NCI-H446 (cell line): Measurements from ENCODE around the gene CAST.

Experiments used
- DNase-seq, 2 experiments: peaks; one replicate each; lab custom pipeline; 2025; lab: John Stamatoyannopoulos, UW

CAST gene

DNA sequence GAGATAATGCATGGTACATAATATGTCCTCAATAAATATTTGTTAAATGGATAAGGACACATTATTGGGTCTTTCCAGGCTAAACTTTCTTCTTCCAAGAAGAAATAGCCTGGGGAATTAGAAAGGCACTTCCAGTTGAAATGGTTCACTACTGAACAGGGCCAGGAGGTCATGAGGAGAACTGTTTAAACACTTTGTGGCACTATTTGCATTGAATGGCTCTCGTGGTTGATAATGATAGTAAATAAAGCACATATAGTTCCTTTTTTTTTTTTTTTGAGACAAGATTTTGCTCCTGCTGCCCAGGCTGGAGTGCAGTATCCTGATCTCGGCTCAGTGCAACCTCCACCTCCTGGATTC lies 19.9 kb upstream of the CAST start:
- DNase-seq: no peak

GRCh38 chr5:96645091-96645490 lies 17.1 kb upstream of the CAST start:
- DNase-seq: no peak

DNA sequence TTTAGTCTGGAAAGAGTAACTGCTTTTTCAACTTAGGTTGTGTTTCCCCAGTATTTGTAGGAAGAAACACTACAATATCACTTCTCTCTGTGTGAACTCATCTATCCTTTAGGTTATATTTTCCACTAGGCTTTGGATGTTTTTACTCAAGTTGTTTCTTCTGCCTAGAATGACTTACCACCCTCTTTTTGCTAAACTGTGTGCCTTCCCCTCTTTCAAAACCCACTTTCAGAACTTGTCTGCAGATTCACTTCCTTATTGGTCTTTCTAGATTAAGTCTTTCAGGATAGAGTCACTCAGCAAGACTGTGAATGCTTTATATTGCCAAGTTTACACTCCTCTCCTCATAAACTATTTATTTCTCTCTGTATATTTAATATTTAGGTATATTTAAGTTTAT lies 14.2 kb upstream of the CAST start:
- no peak for DNase-seq

- no peak for DNase-seq
Measured at GRCh38 chr5:96648593-96648992, 13.6 kb upstream of the CAST start.

DNA sequence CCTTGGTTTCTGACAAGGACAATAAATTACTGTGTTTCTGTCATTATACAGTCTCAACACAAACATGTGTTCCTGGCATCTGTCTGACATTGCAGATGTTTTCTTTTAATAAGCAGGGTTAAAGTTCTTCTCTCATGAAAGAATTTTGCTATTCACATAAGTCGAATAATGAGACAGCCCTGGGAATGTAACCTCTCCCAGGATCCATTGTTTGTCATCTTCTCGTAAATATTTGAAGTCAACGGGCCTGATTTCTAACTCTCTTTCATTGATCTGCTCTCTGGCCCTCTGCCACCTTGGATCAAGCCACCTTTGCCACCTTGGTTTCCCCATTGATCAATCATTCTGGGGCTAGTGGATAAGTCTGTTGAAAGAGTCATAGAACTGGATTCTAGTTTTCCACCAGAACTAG lies 12.9 kb upstream of the CAST start:
- DNase-seq: no peak

- DNase-seq: no peak
Measured at GRCh38 chr5:96649681-96650540, 12.3 kb upstream of the CAST start.

- DNase-seq: no peak
Measured at GRCh38 chr5:96651047-96651446, 11.1 kb upstream of the CAST start.

DNA sequence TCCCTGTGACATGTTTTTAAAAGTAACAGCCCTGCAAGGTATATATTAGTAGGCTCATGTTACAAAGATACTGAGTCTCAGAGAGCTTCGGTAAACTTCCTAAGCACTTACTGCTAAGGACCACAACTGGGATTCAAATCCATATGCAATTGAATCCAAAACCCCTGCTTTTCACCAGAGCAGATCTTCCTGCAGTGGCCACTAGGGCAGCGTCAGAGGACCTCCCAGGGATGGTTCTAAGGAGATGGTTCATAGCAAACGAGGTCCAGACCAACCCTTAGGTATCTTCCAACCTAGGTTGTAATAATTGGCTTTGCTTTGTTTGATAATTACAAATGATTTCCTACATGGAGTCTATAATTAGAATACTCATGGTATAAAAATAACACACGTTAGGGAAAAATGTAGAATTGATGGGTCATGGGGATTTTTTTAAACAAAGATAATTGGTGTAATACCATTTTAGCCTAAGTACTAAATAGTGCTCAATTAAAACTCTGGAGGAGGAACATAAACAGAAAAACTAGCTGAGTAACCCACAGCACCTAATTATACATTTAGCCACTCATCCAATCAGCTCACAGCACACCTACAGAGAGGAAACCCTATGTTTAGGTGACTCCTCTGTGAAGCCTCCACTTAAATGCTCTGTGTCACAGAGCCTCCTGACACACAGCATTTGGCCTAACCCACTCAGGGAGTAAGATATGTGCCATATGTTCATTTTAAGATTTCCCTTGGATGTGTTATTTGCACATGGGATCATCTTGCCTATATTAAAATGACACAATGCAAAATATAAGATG lies 10.0 kb upstream of the CAST start:
- no peak for DNase-seq

- DNase-seq: no peak
Measured at GRCh38 chr5:96652769-96653454, 9.3 kb upstream of the CAST start.

DNA sequence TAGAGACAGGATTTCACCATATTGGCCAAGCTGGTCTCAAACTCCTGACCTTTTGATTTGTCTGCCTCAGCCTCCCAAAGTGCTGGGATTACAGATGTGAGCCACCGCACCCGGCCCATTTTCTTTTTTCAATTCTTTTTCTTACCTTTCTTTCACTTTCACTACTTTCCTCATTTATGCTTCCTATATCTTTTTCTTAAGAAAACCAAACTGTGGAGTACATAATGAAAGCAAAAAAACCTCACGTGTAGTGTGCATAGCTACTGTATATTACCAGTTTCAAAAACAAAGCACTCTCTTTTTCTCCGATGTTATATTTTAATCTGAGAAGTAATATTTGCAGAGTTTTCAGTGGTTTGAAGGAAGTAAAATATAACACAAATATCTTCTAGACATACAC lies 8.0 kb upstream of the CAST start:
- DNase-seq: no peak

DNA sequence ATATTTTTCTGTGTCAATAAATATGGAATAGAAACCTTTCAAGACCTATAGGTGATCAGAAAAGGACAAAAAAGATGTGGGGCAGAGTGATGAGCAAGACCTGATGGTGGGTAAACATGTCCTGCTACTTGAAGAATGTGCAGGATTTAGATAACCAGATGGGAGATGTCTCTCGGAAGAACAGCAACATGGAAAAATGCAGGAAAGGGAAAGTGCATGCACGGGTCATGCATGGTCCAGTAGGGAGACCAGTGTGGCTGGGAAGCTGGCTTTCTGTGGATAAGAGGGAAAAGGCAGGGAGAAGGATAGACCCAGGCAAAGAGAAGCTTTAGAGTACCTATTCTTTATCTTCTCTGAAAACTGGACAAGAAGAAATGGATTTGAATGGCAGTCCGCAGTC lies 7.1 kb upstream of the CAST start:
- DNase-seq: no peak

DNA sequence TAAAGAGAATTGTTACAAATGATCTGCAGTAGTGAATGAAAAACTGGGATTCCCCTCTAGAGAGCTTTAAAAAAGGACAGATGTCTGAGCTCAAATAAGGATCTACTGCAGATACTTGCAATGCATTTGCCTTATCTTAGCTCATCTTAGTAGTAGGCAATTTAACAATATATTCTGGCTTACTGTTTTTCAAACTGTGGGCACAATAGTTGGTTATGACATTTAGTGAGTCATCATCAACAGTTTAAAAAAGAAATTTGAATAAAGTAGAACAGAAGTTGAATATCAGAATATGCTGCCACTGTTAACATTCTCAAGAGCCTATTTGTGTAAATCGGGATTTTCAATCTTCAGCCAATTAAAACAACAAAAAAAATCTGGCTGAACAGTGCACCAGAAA lies 6.7 kb upstream of the CAST start:
- DNase-seq: no peak

DNA sequence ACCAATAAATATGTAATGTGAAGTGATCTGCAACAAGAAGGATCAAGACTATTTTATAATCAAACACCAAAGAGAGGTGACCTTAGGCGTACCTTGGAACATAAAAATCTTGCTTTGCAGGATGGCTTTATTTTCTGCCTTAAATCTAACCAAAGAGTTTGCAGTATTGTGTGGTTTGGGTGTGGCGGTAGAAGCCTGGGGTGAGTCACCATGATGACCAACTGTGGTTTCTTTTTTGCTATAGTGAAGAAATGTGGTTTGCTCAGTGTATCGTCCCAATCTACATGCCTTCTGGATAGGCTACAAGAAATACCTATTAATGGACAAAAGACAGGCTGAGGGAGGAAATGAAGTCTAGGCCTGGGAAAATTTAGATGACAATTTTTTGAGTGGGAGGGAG lies 5.1 kb upstream of the CAST start:
- DNase-seq: no peak

DNA sequence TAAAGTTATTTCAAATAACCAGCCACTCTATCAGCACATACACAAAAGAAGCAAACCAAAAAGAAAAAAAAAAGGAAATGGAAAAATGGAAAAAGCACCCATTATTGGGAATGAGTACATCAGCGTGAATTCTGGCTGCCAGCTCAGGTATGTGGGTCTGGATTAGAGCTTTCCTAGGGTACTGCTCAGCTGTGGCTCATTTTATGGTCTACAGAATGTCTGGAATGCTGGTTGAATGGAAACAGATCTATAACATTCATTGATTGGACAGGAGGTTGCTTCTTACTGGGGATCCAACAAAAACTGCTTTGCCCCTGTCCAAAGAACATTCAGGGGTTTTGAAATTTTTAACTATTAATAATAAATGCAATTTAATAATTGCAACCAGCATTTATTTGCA lies 3.9 kb upstream of the CAST start:
- no peak for DNase-seq

DNA sequence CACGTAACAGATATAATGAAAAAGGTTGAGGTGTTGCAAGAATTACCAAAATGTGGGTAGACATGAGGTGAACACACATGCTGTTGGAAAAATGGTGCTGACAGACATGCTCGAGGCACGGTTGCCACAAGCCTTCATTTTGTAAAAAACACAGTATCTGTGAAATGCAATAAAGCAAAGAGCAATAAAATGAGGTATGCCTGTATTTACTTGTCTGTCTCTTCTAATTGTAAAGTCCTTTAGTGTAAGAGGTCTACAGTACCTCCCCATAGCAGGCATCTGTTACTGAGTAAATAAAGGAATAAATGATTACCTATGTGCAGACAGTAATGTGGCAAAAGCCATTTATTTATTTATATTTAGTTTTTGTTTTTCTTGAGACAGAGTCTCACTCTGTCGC lies 3.0 kb upstream of the CAST start:
- DNase-seq: no peak

- no peak for DNase-seq
Measured at GRCh38 chr5:96660971-96661854, 963 bp upstream of the CAST start.

GRCh38 chr5:96662725-96663518 lies 746 bp downstream of the CAST start:
- peak; percentile 73 to 91 for DNase-seq

GRCh38 chr5:96663608-96664007 lies 1.4 kb downstream of the CAST start:
- DNase-seq: peak in 1 of 2 experiments; percentile 57

DNA sequence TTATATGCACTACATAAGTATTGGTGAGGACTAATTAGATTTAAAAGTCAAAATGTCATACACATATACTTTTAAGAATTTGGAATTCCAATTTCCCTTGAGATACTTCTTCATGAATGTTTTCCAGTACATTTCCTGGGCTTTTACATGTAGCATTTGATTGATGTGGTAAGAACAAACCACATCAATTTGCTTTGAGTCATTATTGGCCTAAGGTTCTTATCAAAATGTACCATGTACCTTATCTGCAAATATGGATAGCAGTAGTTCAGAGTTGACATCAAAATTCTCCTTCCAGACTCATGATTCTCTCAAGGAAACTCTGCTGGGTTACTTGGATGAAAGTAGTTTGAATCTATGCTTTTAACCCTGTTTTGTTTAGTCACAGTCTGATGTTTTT lies 2.5 kb downstream of the CAST start:
- DNase-seq: no peak

- DNase-seq: no peak
Measured at GRCh38 chr5:96668725-96669124, 6.5 kb downstream of the CAST start.

DNA sequence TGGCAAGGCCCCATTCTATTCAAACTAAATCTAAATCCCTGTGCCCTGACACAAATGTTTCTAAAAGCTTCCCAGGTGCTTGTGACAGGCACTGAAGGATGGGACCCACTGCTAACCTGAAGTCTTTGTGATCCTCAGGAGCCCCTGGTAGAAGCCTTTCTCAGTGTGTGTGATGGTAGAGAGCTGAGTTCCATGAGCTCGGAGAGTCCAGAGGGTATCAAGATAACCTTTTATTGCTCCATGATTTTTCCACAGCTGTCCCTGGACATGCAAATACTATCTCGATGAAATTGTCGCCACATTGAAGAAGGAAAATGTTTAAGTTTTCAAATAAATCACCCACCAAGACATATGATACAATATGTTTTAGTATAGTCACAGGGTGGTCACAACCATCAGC lies 7.7 kb downstream of the CAST start:
- no peak for DNase-seq
